ENCODE results near the gene NRCAM. TPM values are rescaled to one million over a fixed set of nuclear protein-coding genes. Genes with fewer than 3 reads are reported as not detected.

Gene NRCAM
- total RNA-seq, 5 donors from 2014 or later (not counting 1 experiment from before 2014, with no cell fraction given), result 3.1 to 10.7 (median 5.0) TPM

GRCh38 chr7:108234281-108234680 lies 222.0 kb downstream of the NRCAM start:
- ChIA-PET CTCF (no interaction called here), POLR2A (no interaction called here)
- Mint-ChIP-seq H3K9me3 (no peaks in the 10 kb centered on the region), H3K27me3 (peaks cover 2 to 3% of the 10 kb centered on the region in 2 donors), H3K36me3 (no peaks in the 10 kb centered on the region), H3K4me3 (no peak overlapping the region), H3K27ac (no peak overlapping the region), H3K4me1 (peaks cover 0 to 2% (median 0%) of the 10 kb centered on the region in 3 donors)
- H3K36me3 ChIP-seq (ENCODE audit: control insufficient read depth in 2 of 2, extremely low read depth in 1 of 2, insufficient read depth in 1 of 2, low read length in 1 of 2), result no peaks in the 10 kb centered on the region
- no peaks in the 10 kb centered on the region for H3K27me3 ChIP-seq (replicated peaks in 1 of 2; ENCODE audit: control insufficient read depth in 2 of 2, extremely low read depth in 1 of 2, insufficient read depth in 2 of 2, low read length in 1 of 2)
- no peaks in the 10 kb centered on the region for H3K9me3 ChIP-seq
- no peaks in the 10 kb centered on the region for H3K4me1 ChIP-seq (ENCODE audit: control insufficient read depth in 1 of 2, extremely low read depth in 1 of 2, insufficient read depth in 2 of 2, low read length in 2 of 2)
- H3K27ac ChIP-seq (ENCODE audit: low read length), result no peak overlapping the region
- ATAC-seq (replicated peaks in 1 of 4), result no peak
- no CpG with 5 or more reads among the region's 2 CpGs for WGBS (ENCODE audit: insufficient coverage)
- H3K4me3 ChIP-seq (ENCODE audit: control insufficient read depth in 1 of 2, extremely low read depth in 1 of 2, low read length in 1 of 2), result no peak overlapping the region
- DNase-seq, result no peak

DNA sequence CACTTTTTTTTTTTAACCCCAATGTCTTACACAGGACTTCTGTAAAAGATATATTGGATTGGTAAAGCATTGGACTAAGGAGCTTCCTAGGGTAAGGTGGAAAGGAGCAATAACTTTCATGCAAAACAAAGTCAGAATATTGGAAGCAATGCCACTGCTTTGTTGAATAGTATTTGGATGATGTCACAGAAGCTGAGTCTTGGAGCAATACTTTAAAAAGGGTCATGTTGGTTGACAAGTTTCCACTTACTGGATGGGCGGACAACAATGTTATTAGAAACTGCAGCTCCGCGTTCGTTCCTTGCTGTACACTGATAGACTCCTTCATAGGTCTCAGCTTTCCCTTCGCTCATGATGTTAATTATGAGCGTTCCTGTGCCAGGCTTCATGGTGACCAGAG lies 224.2 kb downstream of the NRCAM start:
- no peaks in the 10 kb centered on the region for H3K36me3 ChIP-seq (ENCODE audit: control insufficient read depth in 2 of 2, extremely low read depth in 1 of 2, insufficient read depth in 1 of 2, low read length in 1 of 2)
- H3K27ac ChIP-seq (ENCODE audit: low read length), result no peak overlapping the region
- no peaks in the 10 kb centered on the region for H3K9me3 Mint-ChIP-seq
- no peak overlapping the region for H3K4me3 Mint-ChIP-seq
- ATAC-seq (replicated peaks in 1 of 4) (no peak), DNase-seq (no peak)
- no peak overlapping the region for H3K27ac Mint-ChIP-seq
- WGBS (ENCODE audit: insufficient coverage), result 96% methylated on average over 6 of the region's 6 CpGs
- H3K4me3 ChIP-seq (ENCODE audit: control insufficient read depth in 1 of 2, extremely low read depth in 1 of 2, low read length in 1 of 2), result no peak overlapping the region
- peaks cover 0 to 2% (median 0%) of the 10 kb centered on the region in 3 donors for H3K4me1 Mint-ChIP-seq
- no peaks in the 10 kb centered on the region for H3K27me3 ChIP-seq (replicated peaks in 1 of 2; ENCODE audit: control insufficient read depth in 2 of 2, extremely low read depth in 1 of 2, insufficient read depth in 2 of 2, low read length in 1 of 2)
- H3K36me3 Mint-ChIP-seq, result no peaks in the 10 kb centered on the region
- POLR2A ChIA-PET, result no interaction called here
- peaks cover 0 to 3% of the 10 kb centered on the region in 2 donors for H3K27me3 Mint-ChIP-seq
- no peaks in the 10 kb centered on the region for H3K4me1 ChIP-seq (ENCODE audit: control insufficient read depth in 1 of 2, extremely low read depth in 1 of 2, insufficient read depth in 2 of 2, low read length in 2 of 2)
- CTCF ChIA-PET, result interaction anchor here in 1 of 2 donors (0.6 kb wide), 1 partner anchor 94 kb away, joined by 3 read pairs; no protein-coding TSS in a partner anchor
- no peaks in the 10 kb centered on the region for H3K9me3 ChIP-seq

GRCh38 chr7:108231221-108231620 lies 225.0 kb downstream of the NRCAM start:
- H3K36me3 ChIP-seq (ENCODE audit: control insufficient read depth in 2 of 2, extremely low read depth in 1 of 2, insufficient read depth in 1 of 2, low read length in 1 of 2), result no peaks in the 10 kb centered on the region
- H3K9me3 Mint-ChIP-seq, result no peaks in the 10 kb centered on the region
- no CpG with 5 or more reads among the region's 2 CpGs for WGBS (ENCODE audit: insufficient coverage)
- no peaks in the 10 kb centered on the region for H3K4me1 ChIP-seq (ENCODE audit: control insufficient read depth in 1 of 2, extremely low read depth in 1 of 2, insufficient read depth in 2 of 2, low read length in 2 of 2)
- H3K4me3 ChIP-seq (ENCODE audit: control insufficient read depth in 1 of 2, extremely low read depth in 1 of 2, low read length in 1 of 2), result no peak overlapping the region
- ChIA-PET POLR2A (no interaction called here), CTCF (no interaction called here)
- no peak overlapping the region for H3K4me3 Mint-ChIP-seq
- H3K27me3 ChIP-seq (replicated peaks in 1 of 2; ENCODE audit: control insufficient read depth in 2 of 2, extremely low read depth in 1 of 2, insufficient read depth in 2 of 2, low read length in 1 of 2), result no peaks in the 10 kb centered on the region
- H3K9me3 ChIP-seq, result no peaks in the 10 kb centered on the region
- no peak for DNase-seq
- H3K36me3 Mint-ChIP-seq, result no peaks in the 10 kb centered on the region
- H3K27me3 Mint-ChIP-seq, result peaks cover 0 to 3% of the 10 kb centered on the region in 2 donors
- H3K4me1 Mint-ChIP-seq, result peaks cover 0 to 2% (median 0%) of the 10 kb centered on the region in 3 donors
- no peak for ATAC-seq (replicated peaks in 1 of 4)
- no peak overlapping the region for H3K27ac Mint-ChIP-seq
- H3K27ac ChIP-seq (ENCODE audit: low read length), result no peak overlapping the region

DNA sequence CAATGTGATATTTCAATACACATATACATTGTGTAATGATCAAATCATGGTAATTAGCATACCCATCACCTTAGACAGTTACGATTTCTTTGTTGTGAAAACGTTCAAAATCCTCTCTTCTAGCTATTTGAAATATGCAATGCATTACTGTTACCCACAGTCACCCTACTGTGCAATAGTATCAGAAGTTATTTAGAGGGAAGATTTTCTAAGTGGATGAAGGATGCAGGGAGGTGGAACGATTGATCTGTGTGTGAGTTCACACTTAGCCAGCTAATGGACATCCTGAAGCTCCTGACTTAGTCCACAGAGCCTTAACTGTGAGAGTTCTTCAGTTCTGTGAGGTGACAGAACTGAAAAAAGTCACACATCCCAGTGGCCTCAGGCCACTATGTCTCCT lies 228.9 kb downstream of the NRCAM start:
- Mint-ChIP-seq H3K27ac (no peak overlapping the region), H3K27me3 (peaks cover 0 to 3% of the 10 kb centered on the region in 2 donors), H3K4me1 (no peaks in the 10 kb centered on the region), H3K36me3 (no peaks in the 10 kb centered on the region), H3K4me3 (no peak overlapping the region), H3K9me3 (no peaks in the 10 kb centered on the region)
- Histone ChIP-seq H3K27me3 (replicated peaks in 1 of 2; ENCODE audit: control insufficient read depth in 2 of 2, extremely low read depth in 1 of 2, insufficient read depth in 2 of 2, low read length in 1 of 2) (no peaks in the 10 kb centered on the region), H3K4me3 (ENCODE audit: control insufficient read depth in 1 of 2, extremely low read depth in 1 of 2, low read length in 1 of 2) (no peak overlapping the region), H3K36me3 (ENCODE audit: control insufficient read depth in 2 of 2, extremely low read depth in 1 of 2, insufficient read depth in 1 of 2, low read length in 1 of 2) (no peaks in the 10 kb centered on the region), H3K27ac (ENCODE audit: low read length) (no peak overlapping the region), H3K9me3 (no peaks in the 10 kb centered on the region), H3K4me1 (ENCODE audit: control insufficient read depth in 1 of 2, extremely low read depth in 1 of 2, insufficient read depth in 2 of 2, low read length in 2 of 2) (no peaks in the 10 kb centered on the region)
- ChIA-PET POLR2A (no interaction called here), CTCF (no interaction called here)
- DNase-seq (no peak), ATAC-seq (replicated peaks in 1 of 4) (no peak)
- no CpG with 5 or more reads among the region's 3 CpGs for WGBS (ENCODE audit: insufficient coverage)

- ChIA-PET POLR2A (no interaction called here), CTCF (no interaction called here)
- Histone ChIP-seq H3K9me3 (no peaks in the 10 kb centered on the region), H3K4me3 (ENCODE audit: control insufficient read depth in 1 of 2, extremely low read depth in 1 of 2, low read length in 1 of 2) (no peak overlapping the region), H3K36me3 (ENCODE audit: control insufficient read depth in 2 of 2, extremely low read depth in 1 of 2, insufficient read depth in 1 of 2, low read length in 1 of 2) (no peaks in the 10 kb centered on the region), H3K27ac (ENCODE audit: low read length) (no peak overlapping the region), H3K27me3 (replicated peaks in 1 of 2; ENCODE audit: control insufficient read depth in 2 of 2, extremely low read depth in 1 of 2, insufficient read depth in 2 of 2, low read length in 1 of 2) (no peaks in the 10 kb centered on the region), H3K4me1 (ENCODE audit: control insufficient read depth in 1 of 2, extremely low read depth in 1 of 2, insufficient read depth in 2 of 2, low read length in 2 of 2) (no peaks in the 10 kb centered on the region)
- Mint-ChIP-seq H3K27me3 (peaks cover 0 to 3% of the 10 kb centered on the region in 2 donors), H3K9me3 (no peaks in the 10 kb centered on the region), H3K36me3 (no peaks in the 10 kb centered on the region), H3K27ac (no peak overlapping the region), H3K4me1 (no peaks in the 10 kb centered on the region), H3K4me3 (no peak overlapping the region)
- ATAC-seq (replicated peaks in 1 of 4), result no peak
- 60% methylated on average over 1 of the region's 3 CpGs for WGBS (ENCODE audit: insufficient coverage)
- DNase-seq, result no peak
Measured at GRCh38 chr7:108226816-108227299, 229.4 kb downstream of the NRCAM start.

DNA sequence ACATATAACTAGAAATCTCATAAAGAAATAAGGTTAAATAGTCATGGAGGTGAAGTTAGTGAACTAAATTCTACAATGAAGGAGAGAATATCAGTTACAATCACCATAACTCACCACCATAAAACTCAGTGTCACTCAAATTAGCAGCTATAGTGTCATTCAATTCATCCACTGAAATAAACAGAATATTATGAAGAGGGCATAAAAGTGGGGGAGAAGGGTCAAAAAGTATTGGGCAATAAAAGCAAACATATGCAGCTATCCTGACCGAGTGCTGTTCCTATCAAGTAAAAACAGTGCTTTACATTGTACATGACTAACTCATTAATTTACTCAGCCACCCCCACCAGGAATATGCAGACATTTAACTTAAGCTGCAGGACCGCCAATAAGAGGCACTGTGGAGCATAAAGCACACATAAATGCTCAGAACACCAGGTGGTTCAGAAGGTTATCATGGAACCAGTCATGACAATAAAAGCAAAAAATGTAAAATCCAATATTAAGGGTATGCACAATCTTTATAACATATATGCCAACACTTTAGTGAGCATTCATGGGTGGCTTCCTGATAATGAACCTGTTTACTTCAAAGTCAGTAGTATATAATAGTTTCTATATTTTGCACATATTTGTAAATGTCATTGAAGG lies 230.6 kb downstream of the NRCAM start:
- POLR2A ChIA-PET, result no interaction called here
- Mint-ChIP-seq H3K36me3 (no peaks in the 10 kb centered on the region), H3K4me3 (no peak overlapping the region), H3K9me3 (no peaks in the 10 kb centered on the region), H3K27ac (no peak overlapping the region), H3K4me1 (no peaks in the 10 kb centered on the region), H3K27me3 (peaks cover 0 to 3% of the 10 kb centered on the region in 2 donors)
- Histone ChIP-seq H3K27me3 (replicated peaks in 1 of 2; ENCODE audit: control insufficient read depth in 2 of 2, extremely low read depth in 1 of 2, insufficient read depth in 2 of 2, low read length in 1 of 2) (no peaks in the 10 kb centered on the region), H3K27ac (ENCODE audit: low read length) (no peak overlapping the region), H3K4me3 (ENCODE audit: control insufficient read depth in 1 of 2, extremely low read depth in 1 of 2, low read length in 1 of 2) (no peak overlapping the region), H3K36me3 (ENCODE audit: control insufficient read depth in 2 of 2, extremely low read depth in 1 of 2, insufficient read depth in 1 of 2, low read length in 1 of 2) (no peaks in the 10 kb centered on the region), H3K9me3 (no peaks in the 10 kb centered on the region), H3K4me1 (ENCODE audit: control insufficient read depth in 1 of 2, extremely low read depth in 1 of 2, insufficient read depth in 2 of 2, low read length in 2 of 2) (no peaks in the 10 kb centered on the region)
- ATAC-seq (replicated peaks in 1 of 4), result no peak
- no CpG with 5 or more reads among the region's 2 CpGs for WGBS (ENCODE audit: insufficient coverage)
- CTCF ChIA-PET, result no interaction called here
- no peak for DNase-seq

GRCh38 chr7:108224387-108224786 lies 231.8 kb downstream of the NRCAM start:
- no peak overlapping the region for H3K4me3 ChIP-seq (ENCODE audit: control insufficient read depth in 1 of 2, extremely low read depth in 1 of 2, low read length in 1 of 2)
- DNase-seq, result no peak
- Mint-ChIP-seq H3K27me3 (peaks cover 2 to 6% of the 10 kb centered on the region in 2 donors), H3K27ac (no peak overlapping the region), H3K36me3 (no peaks in the 10 kb centered on the region), H3K9me3 (no peaks in the 10 kb centered on the region), H3K4me3 (no peak overlapping the region), H3K4me1 (no peaks in the 10 kb centered on the region)
- no peaks in the 10 kb centered on the region for H3K27me3 ChIP-seq (replicated peaks in 1 of 2; ENCODE audit: control insufficient read depth in 2 of 2, extremely low read depth in 1 of 2, insufficient read depth in 2 of 2, low read length in 1 of 2)
- POLR2A ChIA-PET, result no interaction called here
- no peaks in the 10 kb centered on the region for H3K9me3 ChIP-seq
- no peak for ATAC-seq (replicated peaks in 1 of 4)
- WGBS (ENCODE audit: insufficient coverage), result no CpG with 5 or more reads among the region's 1 CpG
- H3K4me1 ChIP-seq (ENCODE audit: control insufficient read depth in 1 of 2, extremely low read depth in 1 of 2, insufficient read depth in 2 of 2, low read length in 2 of 2), result no peaks in the 10 kb centered on the region
- no peaks in the 10 kb centered on the region for H3K36me3 ChIP-seq (ENCODE audit: control insufficient read depth in 2 of 2, extremely low read depth in 1 of 2, insufficient read depth in 1 of 2, low read length in 1 of 2)
- H3K27ac ChIP-seq (ENCODE audit: low read length), result no peak overlapping the region
- CTCF ChIA-PET, result no interaction called here

Data from T-cell (primary cell).